ENCODE data around the gene NSMF. TPM values are rescaled to one million over a fixed set of nuclear protein-coding genes. Genes with fewer than 3 reads are reported as not detected.

Gene NSMF
- total and polyA plus RNA-seq, 8 donors = 29.5 to 46.5 (median 36.3) TPM

GRCh38 chr9:137504432-137504777, 45.3 kb upstream of the NSMF start:
- TF ChIP-seq, protein P1, sequence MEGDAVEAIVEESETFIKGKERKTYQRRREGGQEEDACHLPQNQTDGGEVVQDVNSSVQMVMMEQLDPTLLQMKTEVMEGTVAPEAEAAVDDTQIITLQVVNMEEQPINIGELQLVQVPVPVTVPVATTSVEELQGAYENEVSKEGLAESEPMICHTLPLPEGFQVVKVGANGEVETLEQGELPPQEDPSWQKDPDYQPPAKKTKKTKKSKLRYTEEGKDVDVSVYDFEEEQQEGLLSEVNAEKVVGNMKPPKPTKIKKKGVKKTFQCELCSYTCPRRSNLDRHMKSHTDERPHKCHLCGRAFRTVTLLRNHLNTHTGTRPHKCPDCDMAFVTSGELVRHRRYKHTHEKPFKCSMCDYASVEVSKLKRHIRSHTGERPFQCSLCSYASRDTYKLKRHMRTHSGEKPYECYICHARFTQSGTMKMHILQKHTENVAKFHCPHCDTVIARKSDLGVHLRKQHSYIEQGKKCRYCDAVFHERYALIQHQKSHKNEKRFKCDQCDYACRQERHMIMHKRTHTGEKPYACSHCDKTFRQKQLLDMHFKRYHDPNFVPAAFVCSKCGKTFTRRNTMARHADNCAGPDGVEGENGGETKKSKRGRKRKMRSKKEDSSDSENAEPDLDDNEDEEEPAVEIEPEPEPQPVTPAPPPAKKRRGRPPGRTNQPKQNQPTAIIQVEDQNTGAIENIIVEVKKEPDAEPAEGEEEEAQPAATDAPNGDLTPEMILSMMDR (IDR thresholded peaks at IDR 0.05) = no peak
- Histone ChIP-seq H3K27ac (no peak overlapping the region), H3K4me1 (no peaks in the 10 kb centered on the region), H3K4me3 (no peak overlapping the region), H3K27me3 (no peaks in the 10 kb centered on the region), H3K36me3 (no peaks in the 10 kb centered on the region), H3K9me3 (peaks cover 0 to 2% of the 10 kb centered on the region in 2 donors)
- intact Hi-C loops (cut with DNase I) = no loop called here
- DNase-seq (no peak), ATAC-seq (no peak)

- intact Hi-C loops (cut with DNase I) = no loop called here
- no peak overlapping the region for H3K4me3 ChIP-seq
- TF ChIP-seq, protein P1 (IDR thresholded peaks at IDR 0.05) = no peak
- H3K27me3 ChIP-seq = no peaks in the 10 kb centered on the region
- peak in 1 of 4 donors; percentile 44 for DNase-seq
- H3K27ac ChIP-seq = no peak overlapping the region
- H3K9me3 ChIP-seq = peaks cover 0 to 2% of the 10 kb centered on the region in 2 donors
- ATAC-seq = no peak
- no peaks in the 10 kb centered on the region for H3K4me1 ChIP-seq
- no peaks in the 10 kb centered on the region for H3K36me3 ChIP-seq
Observed at GRCh38 chr9:137502008-137502911, 43.1 kb upstream of the NSMF start.

- H3K27ac ChIP-seq = no peak overlapping the region
- TF ChIP-seq, protein P1 (IDR thresholded peaks at IDR 0.05) = no peak
- no peaks in the 10 kb centered on the region for H3K36me3 ChIP-seq
- no peak for ATAC-seq
- peaks cover 0 to 2% of the 10 kb centered on the region in 2 donors for H3K9me3 ChIP-seq
- H3K27me3 ChIP-seq = no peaks in the 10 kb centered on the region
- no peaks in the 10 kb centered on the region for H3K4me1 ChIP-seq
- peak in 1 of 4 donors; percentile 53 for DNase-seq
- no peak overlapping the region for H3K4me3 ChIP-seq
- intact Hi-C loops (cut with DNase I) = no loop called here
Observed at GRCh38 chr9:137501457-137501856, 42.3 kb upstream of the NSMF start.

DNA sequence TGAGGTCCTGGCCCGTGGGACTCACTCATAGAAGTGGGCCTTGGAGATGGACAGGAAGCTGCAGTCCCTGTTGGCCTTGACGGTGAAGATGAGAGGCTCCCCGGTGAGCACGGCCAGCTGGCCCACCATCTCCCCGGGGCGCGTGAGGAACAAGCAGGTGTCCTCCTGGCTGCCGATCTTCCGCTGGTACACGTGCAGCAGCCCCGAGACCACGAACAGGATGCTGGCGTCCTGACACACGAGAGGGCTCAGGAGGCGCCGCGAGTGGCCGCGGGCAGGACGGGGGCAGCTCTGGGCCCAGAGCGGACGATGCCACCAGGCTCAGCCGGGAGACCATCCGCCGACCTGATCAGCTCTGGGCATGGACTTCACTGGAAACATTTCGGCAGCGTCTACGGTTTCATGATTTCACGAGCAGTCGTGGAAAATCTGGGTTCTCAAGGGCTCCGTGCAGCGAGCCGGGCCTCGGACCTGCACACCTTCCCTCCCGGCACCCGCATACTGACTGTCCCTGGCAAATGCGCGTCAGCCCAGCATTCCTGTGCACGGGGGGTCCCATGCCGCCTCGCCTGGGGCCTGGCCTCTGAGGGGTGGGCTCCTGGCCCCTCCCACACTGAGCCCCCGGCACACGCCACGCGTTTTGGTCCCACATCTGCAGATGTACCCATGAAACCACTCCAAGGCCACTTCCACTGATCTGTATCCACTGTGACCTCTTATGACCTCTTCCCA, 41.7 kb upstream of the NSMF start:
- intact Hi-C loops (cut with DNase I) = no loop called here
- Histone ChIP-seq H3K36me3 (no peaks in the 10 kb centered on the region), H3K4me3 (no peak overlapping the region), H3K4me1 (no peaks in the 10 kb centered on the region), H3K27ac (no peak overlapping the region), H3K9me3 (peaks cover 0 to 2% of the 10 kb centered on the region in 2 donors), H3K27me3 (no peaks in the 10 kb centered on the region)
- TF ChIP-seq, protein P1 (IDR thresholded peaks at IDR 0.05) = no peak
- DNase-seq (peak in 1 of 4 donors; percentile 38), ATAC-seq (no peak)
